Endothelial cell (in vitro differentiated cells): ENCODE data around the gene MDFI. TPM values are rescaled to one million over a fixed set of nuclear protein-coding genes. Genes with fewer than 3 reads are reported as not detected.

Experiments
- DNase-seq: peaks from one replicate; pipeline ENCODE4 v3.0.0; 2021; ENCODE audit warnings: low spot score
- H3K27ac Mint-ChIP-seq: one replicate; pipeline ENCODE4 v1.8.0; 2021; ENCODE audit warnings: mixed read lengths, inconsistent platforms; ENCODE audit not compliant: unreplicated experiment
- H3K27me3 Mint-ChIP-seq: one replicate; pipeline ENCODE4 v1.8.0; 2021; ENCODE audit warnings: mild to moderate bottlenecking, moderate library complexity, mixed read lengths, inconsistent platforms; ENCODE audit not compliant: unreplicated experiment
- H3K36me3 Mint-ChIP-seq: one replicate; pipeline ENCODE4 v1.8.0; 2021; ENCODE audit warnings: mild to moderate bottlenecking, low read depth, mixed read lengths, inconsistent platforms; ENCODE audit not compliant: unreplicated experiment
- H3K4me1 Mint-ChIP-seq: one replicate; pipeline ENCODE4 v1.8.0; 2021; ENCODE audit warnings: mild to moderate bottlenecking, mixed read lengths, inconsistent platforms; ENCODE audit not compliant: unreplicated experiment
- H3K4me3 Mint-ChIP-seq: one replicate; pipeline ENCODE4 v1.8.0; 2021; ENCODE audit warnings: mild to moderate bottlenecking, mixed read lengths, inconsistent platforms; ENCODE audit not compliant: unreplicated experiment
- H3K9me3 Mint-ChIP-seq: one replicate; pipeline ENCODE4 v1.8.0; 2021; ENCODE audit warnings: mixed read lengths, inconsistent platforms; ENCODE audit not compliant: unreplicated experiment
- CTCF ChIP-seq: fragments of 200-600 bp; sonication (generic); IDR thresholded peaks from one replicate; pipeline ENCODE4 v1.5.0; 2021; ENCODE audit warnings: antibody characterized with exemption; ENCODE audit not compliant: unreplicated experiment
- total RNA-seq: library from RNA; stranded (reverse); fragmentation: NEBNext Ultra II Directional; extraction: Animal tissue kit (Norgen Biotek cat#: 25700); gene quantifications from one replicate; pipeline ENCODE4 v1.2.1, GENCODE V29; 2021; ENCODE audit not compliant: unreplicated experiment

The MDFI gene
- total RNA-seq, 1 donor from 2014 or later, result 285 TPM

- no peak overlapping the region for H3K27ac Mint-ChIP-seq
- no peaks in the 10 kb centered on the region for H3K9me3 Mint-ChIP-seq
- peak overlapping the region; percentile 37 for H3K4me3 Mint-ChIP-seq
Observed at GRCh38 chr6:41648070-41648585, 9.9 kb downstream of the MDFI start.

GRCh38 chr6:41648921-41649320 lies 10.7 kb downstream of the MDFI start:
- peaks cover 13% of the 10 kb centered on the region for H3K27me3 Mint-ChIP-seq
- no peak overlapping the region for H3K27ac Mint-ChIP-seq
- H3K4me3 Mint-ChIP-seq, result no peak overlapping the region
- no peak for DNase-seq
- peaks cover 35% of the 10 kb centered on the region for H3K4me1 Mint-ChIP-seq
- H3K36me3 Mint-ChIP-seq, result peaks cover 44% of the 10 kb centered on the region
- no peaks in the 10 kb centered on the region for H3K9me3 Mint-ChIP-seq
- no peak for TF ChIP-seq CTCF

More at GRCh38 chr6:41648070-41648585, 9.9 kb downstream of the MDFI start:
- Mint-ChIP-seq H3K4me1 (peaks cover 38% of the 10 kb centered on the region), H3K36me3 (peaks cover 48% of the 10 kb centered on the region), H3K27me3 (peaks cover 13% of the 10 kb centered on the region)
- TF ChIP-seq CTCF, result no peak
- DNase-seq, result no peak

- Mint-ChIP-seq H3K27me3 (peaks cover 13% of the 10 kb centered on the region), H3K36me3 (peaks cover 44% of the 10 kb centered on the region)
- no peak for TF ChIP-seq CTCF
Observed at GRCh38 chr6:41649596-41649995, 11.3 kb downstream of the MDFI start.

GRCh38 chr6:41650120-41650519 lies 11.9 kb downstream of the MDFI start:
- no peak for DNase-seq
- no peak for TF ChIP-seq CTCF
- Mint-ChIP-seq H3K27me3 (peaks cover 14% of the 10 kb centered on the region), H3K4me1 (peaks cover 36% of the 10 kb centered on the region), H3K4me3 (no peak overlapping the region), H3K9me3 (no peaks in the 10 kb centered on the region), H3K36me3 (peaks cover 44% of the 10 kb centered on the region), H3K27ac (no peak overlapping the region)

More at GRCh38 chr6:41649596-41649995, 11.3 kb downstream of the MDFI start:
- Mint-ChIP-seq H3K27ac (peak overlapping the region; percentile 18), H3K9me3 (no peaks in the 10 kb centered on the region), H3K4me3 (peak overlapping the region; percentile 65), H3K4me1 (peaks cover 36% of the 10 kb centered on the region)
- DNase-seq, result no peak

- Mint-ChIP-seq H3K9me3 (no peaks in the 10 kb centered on the region), H3K27ac (peak overlapping the region; percentile 73), H3K36me3 (peaks cover 39% of the 10 kb centered on the region), H3K27me3 (peaks cover 12% of the 10 kb centered on the region), H3K4me1 (peaks cover 39% of the 10 kb centered on the region), H3K4me3 (peak overlapping the region; percentile 49)
- no peak for TF ChIP-seq CTCF
- no peak for DNase-seq
Observed at GRCh38 chr6:41651246-41651961, 13.1 kb downstream of the MDFI start.
